ENCODE measurements around the gene TMEM53.

- TF ChIP-seq CTCF (IDR thresholded peaks at IDR 0.05) (no peak), POLR2AphosphoS5 (IDR thresholded peaks at IDR 0.05) (no peak), POLR2A (IDR thresholded peaks at IDR 0.05) (no peak)
These were observed 15.1 kb upstream of the TMEM53 start for GRCh38 chr1:44689447-44689765.

All from prostate gland (tissue), 2 donors.